ENCODE data around the gene COX19. TPM values are rescaled to one million over a fixed set of nuclear protein-coding genes. Genes with fewer than 3 reads are reported as not detected.

Gene COX19
- total and polyA plus RNA-seq, 2 of the 13 experiments (the other 11 are each of a cell fraction or from before 2014, with no cell fraction given), result 11.5 to 21.7 TPM

DNA sequence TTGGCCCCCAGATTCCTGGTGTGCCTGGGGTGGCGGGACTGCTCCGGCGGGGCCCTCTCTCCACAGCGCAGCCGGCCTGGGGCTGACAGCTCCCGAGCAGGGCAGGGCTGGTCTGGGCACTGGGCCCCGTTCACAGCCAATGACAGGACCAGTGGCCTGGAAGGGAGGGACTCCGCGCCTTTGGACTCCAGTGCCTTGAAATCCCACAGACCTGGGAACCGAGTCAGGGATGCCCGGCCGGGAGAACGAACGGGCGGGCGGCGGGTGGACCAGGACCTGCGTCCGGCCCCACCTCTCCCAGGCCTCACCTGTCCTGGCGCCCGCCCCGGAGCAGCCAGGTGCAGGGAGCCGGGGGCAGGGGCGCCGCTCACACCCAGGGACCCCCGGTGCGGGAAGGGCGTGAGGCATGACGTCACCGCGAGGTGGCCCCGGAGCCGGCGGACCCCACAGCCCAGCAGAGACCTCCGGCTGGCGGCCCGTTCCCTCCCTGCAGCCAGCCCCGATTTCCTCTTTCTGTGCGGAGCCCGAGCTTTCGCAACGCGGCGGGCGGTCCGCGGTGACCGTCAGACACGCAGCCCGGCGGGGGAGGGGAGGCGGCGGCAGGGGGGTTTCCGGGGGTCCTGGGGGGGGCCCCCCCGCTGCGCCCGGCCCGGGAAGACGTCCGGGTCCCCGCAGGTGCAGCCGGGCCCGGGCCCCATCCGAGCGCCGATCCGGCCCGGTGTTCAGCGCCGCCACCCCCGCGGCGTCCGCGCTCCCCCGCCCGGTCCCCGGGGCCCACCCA is 21.6 kb downstream of the COX19 start (continued):
- TF ChIP-seq DNMT3B (CRISPR knock-in tag; conservative IDR thresholded peaks at IDR 0.05), result no peak
- TF ChIP-seq, protein P1, sequence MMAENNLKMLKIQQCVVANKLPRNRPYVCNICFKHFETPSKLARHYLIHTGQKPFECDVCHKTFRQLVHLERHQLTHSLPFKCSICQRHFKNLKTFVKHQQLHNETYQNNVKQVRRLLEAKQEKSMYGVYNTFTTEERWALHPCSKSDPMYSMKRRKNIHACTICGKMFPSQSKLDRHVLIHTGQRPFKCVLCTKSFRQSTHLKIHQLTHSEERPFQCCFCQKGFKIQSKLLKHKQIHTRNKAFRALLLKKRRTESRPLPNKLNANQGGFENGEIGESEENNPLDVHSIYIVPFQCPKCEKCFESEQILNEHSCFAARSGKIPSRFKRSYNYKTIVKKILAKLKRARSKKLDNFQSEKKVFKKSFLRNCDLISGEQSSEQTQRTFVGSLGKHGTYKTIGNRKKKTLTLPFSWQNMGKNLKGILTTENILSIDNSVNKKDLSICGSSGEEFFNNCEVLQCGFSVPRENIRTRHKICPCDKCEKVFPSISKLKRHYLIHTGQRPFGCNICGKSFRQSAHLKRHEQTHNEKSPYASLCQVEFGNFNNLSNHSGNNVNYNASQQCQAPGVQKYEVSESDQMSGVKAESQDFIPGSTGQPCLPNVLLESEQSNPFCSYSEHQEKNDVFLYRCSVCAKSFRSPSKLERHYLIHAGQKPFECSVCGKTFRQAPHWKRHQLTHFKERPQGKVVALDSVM (CRISPR knock-in tag; IDR thresholded peaks at IDR 0.05), result peak; percentile 36; the same call in 1 of the 2 replicates
- TF ChIP-seq, protein P2, sequence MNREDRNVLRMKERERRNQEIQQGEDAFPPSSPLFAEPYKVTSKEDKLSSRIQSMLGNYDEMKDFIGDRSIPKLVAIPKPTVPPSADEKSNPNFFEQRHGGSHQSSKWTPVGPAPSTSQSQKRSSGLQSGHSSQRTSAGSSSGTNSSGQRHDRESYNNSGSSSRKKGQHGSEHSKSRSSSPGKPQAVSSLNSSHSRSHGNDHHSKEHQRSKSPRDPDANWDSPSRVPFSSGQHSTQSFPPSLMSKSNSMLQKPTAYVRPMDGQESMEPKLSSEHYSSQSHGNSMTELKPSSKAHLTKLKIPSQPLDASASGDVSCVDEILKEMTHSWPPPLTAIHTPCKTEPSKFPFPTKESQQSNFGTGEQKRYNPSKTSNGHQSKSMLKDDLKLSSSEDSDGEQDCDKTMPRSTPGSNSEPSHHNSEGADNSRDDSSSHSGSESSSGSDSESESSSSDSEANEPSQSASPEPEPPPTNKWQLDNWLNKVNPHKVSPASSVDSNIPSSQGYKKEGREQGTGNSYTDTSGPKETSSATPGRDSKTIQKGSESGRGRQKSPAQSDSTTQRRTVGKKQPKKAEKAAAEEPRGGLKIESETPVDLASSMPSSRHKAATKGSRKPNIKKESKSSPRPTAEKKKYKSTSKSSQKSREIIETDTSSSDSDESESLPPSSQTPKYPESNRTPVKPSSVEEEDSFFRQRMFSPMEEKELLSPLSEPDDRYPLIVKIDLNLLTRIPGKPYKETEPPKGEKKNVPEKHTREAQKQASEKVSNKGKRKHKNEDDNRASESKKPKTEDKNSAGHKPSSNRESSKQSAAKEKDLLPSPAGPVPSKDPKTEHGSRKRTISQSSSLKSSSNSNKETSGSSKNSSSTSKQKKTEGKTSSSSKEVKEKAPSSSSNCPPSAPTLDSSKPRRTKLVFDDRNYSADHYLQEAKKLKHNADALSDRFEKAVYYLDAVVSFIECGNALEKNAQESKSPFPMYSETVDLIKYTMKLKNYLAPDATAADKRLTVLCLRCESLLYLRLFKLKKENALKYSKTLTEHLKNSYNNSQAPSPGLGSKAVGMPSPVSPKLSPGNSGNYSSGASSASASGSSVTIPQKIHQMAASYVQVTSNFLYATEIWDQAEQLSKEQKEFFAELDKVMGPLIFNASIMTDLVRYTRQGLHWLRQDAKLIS (CRISPR knock-in tag; IDR thresholded peaks at IDR 0.05), result no peak
- no peak for TF ChIP-seq ZNF879 (CRISPR knock-in tag; IDR thresholded peaks at IDR 0.05)
- no peak for TF ChIP-seq ZNF546 (CRISPR knock-in tag; conservative IDR thresholded peaks at IDR 0.05)
- no peak for TF ChIP-seq RFX5 (IDR thresholded peaks at IDR 0.05; ENCODE audit: low read depth, low read length)
- TF ChIP-seq HOXA9 (CRISPR knock-in tag; IDR thresholded peaks at IDR 0.05; ENCODE audit: borderline replicate concordance), result no peak
- TF ChIP-seq ZFP62 (CRISPR knock-in tag; IDR thresholded peaks at IDR 0.05), result no peak
- TF ChIP-seq SNRNP70 (IDR thresholded peaks at IDR 0.05; ENCODE audit: low read depth, low read length), result no peak
- no peak for TF ChIP-seq NBN (conservative IDR thresholded peaks at IDR 0.05)
- no peak for TF ChIP-seq SETDB1 (CRISPR knock-in tag; IDR thresholded peaks at IDR 0.05; ENCODE audit: borderline replicate concordance)
- TF ChIP-seq KLF6 (CRISPR knock-in tag; IDR thresholded peaks at IDR 0.05), result 0 out of 2 replicates have a peak, but pooled peaks have one; percentile 43
- TF ChIP-seq MAFF (IDR thresholded peaks at IDR 0.05; ENCODE audit: low read depth, low read length), result no peak
- TF ChIP-seq TCF7 (IDR thresholded peaks at IDR 0.05; ENCODE audit: low read depth), result no peak
- no peak for TF ChIP-seq ZNF468 (CRISPR knock-in tag; IDR thresholded peaks at IDR 0.05)
- TF ChIP-seq ZBTB8A (CRISPR knock-in tag; IDR thresholded peaks at IDR 0.05; ENCODE audit: borderline replicate concordance, low read depth), result no peak
- TF ChIP-seq CCAR2 (optimal IDR thresholded peaks at IDR 0.05; ENCODE audit: low read depth, low read length), result no peak
- TF ChIP-seq, protein P3, sequence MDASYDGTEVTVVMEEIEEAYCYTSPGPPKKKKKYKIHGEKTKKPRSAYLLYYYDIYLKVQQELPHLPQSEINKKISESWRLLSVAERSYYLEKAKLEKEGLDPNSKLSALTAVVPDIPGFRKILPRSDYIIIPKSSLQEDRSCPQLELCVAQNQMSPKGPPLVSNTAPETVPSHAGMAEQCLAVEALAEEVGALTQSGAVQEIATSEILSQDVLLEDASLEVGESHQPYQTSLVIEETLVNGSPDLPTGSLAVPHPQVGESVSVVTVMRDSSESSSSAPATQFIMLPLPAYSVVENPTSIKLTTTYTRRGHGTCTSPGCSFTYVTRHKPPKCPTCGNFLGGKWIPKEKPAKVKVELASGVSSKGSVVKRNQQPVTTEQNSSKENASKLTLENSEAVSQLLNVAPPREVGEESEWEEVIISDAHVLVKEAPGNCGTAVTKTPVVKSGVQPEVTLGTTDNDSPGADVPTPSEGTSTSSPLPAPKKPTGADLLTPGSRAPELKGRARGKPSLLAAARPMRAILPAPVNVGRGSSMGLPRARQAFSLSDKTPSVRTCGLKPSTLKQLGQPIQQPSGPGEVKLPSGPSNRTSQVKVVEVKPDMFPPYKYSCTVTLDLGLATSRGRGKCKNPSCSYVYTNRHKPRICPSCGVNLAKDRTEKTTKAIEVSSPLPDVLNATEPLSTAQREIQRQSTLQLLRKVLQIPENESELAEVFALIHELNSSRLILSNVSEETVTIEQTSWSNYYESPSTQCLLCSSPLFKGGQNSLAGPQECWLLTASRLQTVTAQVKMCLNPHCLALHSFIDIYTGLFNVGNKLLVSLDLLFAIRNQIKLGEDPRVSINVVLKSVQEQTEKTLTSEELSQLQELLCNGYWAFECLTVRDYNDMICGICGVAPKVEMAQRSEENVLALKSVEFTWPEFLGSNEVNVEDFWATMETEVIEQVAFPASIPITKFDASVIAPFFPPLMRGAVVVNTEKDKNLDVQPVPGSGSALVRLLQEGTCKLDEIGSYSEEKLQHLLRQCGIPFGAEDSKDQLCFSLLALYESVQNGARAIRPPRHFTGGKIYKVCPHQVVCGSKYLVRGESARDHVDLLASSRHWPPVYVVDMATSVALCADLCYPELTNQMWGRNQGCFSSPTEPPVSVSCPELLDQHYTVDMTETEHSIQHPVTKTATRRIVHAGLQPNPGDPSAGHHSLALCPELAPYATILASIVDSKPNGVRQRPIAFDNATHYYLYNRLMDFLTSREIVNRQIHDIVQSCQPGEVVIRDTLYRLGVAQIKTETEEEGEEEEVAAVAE (CRISPR knock-in tag; IDR thresholded peaks at IDR 0.05; ENCODE audit: borderline replicate concordance), result no peak
- TF ChIP-seq, protein P4, sequence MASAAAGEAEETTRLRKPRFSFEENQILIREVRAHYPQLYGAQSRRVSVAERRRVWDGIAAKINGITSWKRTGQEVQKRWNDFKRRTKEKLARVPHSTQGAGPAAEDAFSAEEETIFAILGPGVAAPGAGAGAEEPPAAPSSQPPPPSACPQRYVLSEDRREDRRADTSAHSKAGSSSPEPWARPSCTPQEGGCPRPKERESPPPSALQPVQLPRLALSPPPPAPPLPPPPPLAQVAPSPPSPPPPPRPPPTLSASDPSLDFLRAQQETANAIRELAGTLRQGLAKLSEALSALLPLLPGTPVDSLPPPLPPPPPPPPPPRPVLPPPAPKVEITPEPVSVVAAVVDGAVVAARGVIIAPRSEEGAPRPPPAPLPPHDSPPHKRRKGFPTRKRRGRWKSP (CRISPR knock-in tag; IDR thresholded peaks at IDR 0.05), result no peak
